Keratinocyte (primary cell): ENCODE measurements around the gene ARPC4. TPM values are rescaled to one million over a fixed set of nuclear protein-coding genes. Genes with fewer than 3 reads are reported as not detected.
"Not testable (repeated sequence)": the region's sequence is repeated elsewhere in the genome, so short reads cannot be mapped to it uniquely, and the experiment has no call there.

ENCODE experiments used
- DNase-seq: peaks from one replicate; pipeline ENCODE4 v3.0.0-alpha.2; 2011; ENCODE audit warnings: low read depth, missing footprints, low spot score
- FAIRE-seq: peaks from 2 replicates; lab custom pipeline; 2011; peaks lifted over from hg19 to GRCh38; lab: Jason Lieb, UNC
- H2AFZ ChIP-seq: 2 replicates; pipeline ENCODE4 v1.6.0; 2012; ENCODE audit warnings: low read length, control low read depth, inconsistent platforms; ENCODE audit not compliant: control insufficient read depth
- H3K27ac ChIP-seq: 2 replicates; pipeline ENCODE4 v1.5.1; 2011; ENCODE audit warnings: low read length; ENCODE audit not compliant: control insufficient read depth, insufficient read depth
- H3K27me3 ChIP-seq: 3 replicates; pipeline ENCODE4 v1.6.0; 2011; ENCODE audit warnings: low read length; ENCODE audit not compliant: control insufficient read depth, insufficient read depth; ENCODE audit errors: extremely low read depth
- H3K36me3 ChIP-seq, 2 experiments: 2 replicates in 1 of 2; 3 replicates in 1 of 2; pipeline ENCODE4 v1.5.1; 2011; ENCODE audit warnings: low read length in 2 of 2, mild to moderate bottlenecking in 1 of 2; ENCODE audit not compliant: control insufficient read depth in 2 of 2, insufficient read depth in 2 of 2; ENCODE audit errors: extremely low read depth in 1 of 2
- H3K4me1 ChIP-seq: 3 replicates; pipeline ENCODE4 v1.5.1; 2011; ENCODE audit warnings: low read length; ENCODE audit not compliant: control insufficient read depth, insufficient read depth; ENCODE audit errors: extremely low read depth
- H3K4me2 ChIP-seq: 3 replicates; pipeline ENCODE4 v1.6.0; 2011; ENCODE audit warnings: low read depth, low read length; ENCODE audit not compliant: control insufficient read depth, insufficient read depth; ENCODE audit errors: extremely low read depth
- H3K4me3 ChIP-seq, 3 experiments: fragments of 200-600 bp in 1 of 3; sonication (generic) in 1 of 3; 2 replicates in 2 of 3; 3 replicates in 1 of 3; pipeline ENCODE4 v1.5.1; 2011 to 2016; ENCODE audit warnings: low read length in 3 of 3, mild to moderate bottlenecking in 3 of 3, control low read depth in 2 of 3, inconsistent platforms in 1 of 3, low read depth in 1 of 3, mixed read lengths in 1 of 3, mixed run types in 1 of 3, moderate library complexity in 1 of 3; ENCODE audit not compliant: control insufficient read depth in 2 of 3, insufficient read depth in 2 of 3; ENCODE audit errors: extremely low read depth in 1 of 3
- H3K79me2 ChIP-seq: 2 replicates; pipeline ENCODE4 v1.6.0; 2012; ENCODE audit warnings: low read length; ENCODE audit not compliant: control insufficient read depth, insufficient read depth
- H3K9ac ChIP-seq: 3 replicates; pipeline ENCODE4 v1.6.0; 2011; ENCODE audit warnings: low read length; ENCODE audit not compliant: control insufficient read depth, insufficient read depth; ENCODE audit errors: extremely low read depth
- H3K9me1 ChIP-seq: 3 replicates; pipeline ENCODE4 v1.6.0; 2011; ENCODE audit warnings: low read length; ENCODE audit not compliant: control insufficient read depth, insufficient read depth; ENCODE audit errors: extremely low read depth
- H3K9me3 ChIP-seq: 2 replicates; pipeline ENCODE4 v1.5.1; 2012; ENCODE audit warnings: low read depth, low read length; ENCODE audit not compliant: control insufficient read depth
- H4K20me1 ChIP-seq: 3 replicates; pipeline ENCODE4 v1.6.0; 2011; ENCODE audit warnings: low read length; ENCODE audit not compliant: control insufficient read depth, insufficient read depth; ENCODE audit errors: extremely low read depth
- EZH2 ChIP-seq: IDR thresholded peaks from one replicate; pipeline ENCODE4 v1.6.1; 2012; ENCODE audit warnings: inconsistent platforms, mild to moderate bottlenecking, low read length, moderate library complexity
- dilution Hi-C: fragments of 300-500 bp; cut with MboI; formaldehyde crosslinking; loops from one replicate; pipeline ENCODE4 v1.7.0; 2020; ENCODE audit warnings: low sequenced_read_pairs; ENCODE audit not compliant: extremely low pct_ligation_motif_present
- polyA plus RNA-seq, 5 experiments: library from polyadenylated mRNA; depleted of rRNA in 3 of 5; stranded (reverse) in 3 of 5; stranded (forward) in 1 of 5; unstranded in 1 of 5; fragments of >200 nt; gene quantifications; 1 replicate in 1 of 5; 2 replicates in 3 of 5; 3 replicates in 1 of 5; pipeline versions ENCODE4 v1.2.1 to v1.2.3, GENCODE V29; 2011 to 2012; ENCODE audit warnings: missing spikeins in 2 of 5, low read depth in 1 of 5, low replicate concordance in 1 of 5
- TF ChIP-seq, protein P1 (sequence below), 3 experiments: IDR thresholded peaks in 1 of 3; conservative IDR thresholded peaks in 1 of 3; optimal IDR thresholded peaks in 1 of 3; 2 replicates in 2 of 3; 3 replicates in 1 of 3; pipeline versions ENCODE3 to v1.5.1; 2011; ENCODE audit warnings: low read length in 3 of 3, mild to moderate bottlenecking in 3 of 3, moderate library complexity in 2 of 3, control low read depth in 1 of 3, inconsistent platforms in 1 of 3; ENCODE audit not compliant: insufficient read depth in 2 of 3; ENCODE audit errors: extremely low read depth in 1 of 3

The ARPC4 gene
- polyA plus RNA-seq, 1 donor (not counting 4 experiments of a cell fraction or from before 2014, with no cell fraction given): 173 TPM

DNA sequence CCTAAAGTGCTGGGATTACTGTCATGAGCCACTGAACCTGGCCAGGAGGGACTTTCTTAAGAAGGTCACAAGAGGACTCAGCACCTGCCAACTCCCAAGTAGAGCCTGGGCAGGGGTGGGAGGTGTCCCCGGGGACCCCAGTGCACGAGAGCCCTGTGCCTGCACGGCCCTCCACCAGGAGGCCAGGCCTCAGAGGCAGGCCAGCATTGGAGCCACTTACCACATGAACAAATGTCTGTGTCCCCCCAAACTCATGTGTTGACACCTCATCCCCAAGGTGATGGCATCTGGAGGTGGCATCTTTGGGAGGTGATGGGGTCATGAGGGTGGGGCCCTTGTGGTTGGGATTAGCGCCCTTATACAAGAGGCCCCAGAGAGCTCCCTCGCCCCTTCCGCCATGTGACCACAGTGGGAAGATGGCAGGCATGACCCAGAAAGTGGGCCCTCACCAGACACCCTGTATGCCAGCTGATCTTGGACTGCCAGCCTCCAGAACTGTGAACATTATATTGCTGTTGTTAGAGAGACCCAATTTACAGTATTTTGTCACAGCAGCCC is 54.1 kb downstream of the ARPC4 start:
- H3K9ac ChIP-seq: no peak overlapping the region
- H2AFZ ChIP-seq: no peak overlapping the region
- H3K36me3 ChIP-seq: peaks cover 0 to 2% of the 10 kb centered on the region in 2 experiments
- dilution Hi-C loops: no loop called here
- no peak overlapping the region for H3K4me2 ChIP-seq
- H3K9me3 ChIP-seq: no peaks in the 10 kb centered on the region
- DNase-seq: no peak
- no peak for FAIRE-seq
- H3K4me3 ChIP-seq: no peak overlapping the region
- H3K27me3 ChIP-seq: no peaks in the 10 kb centered on the region
- no peaks in the 10 kb centered on the region for H3K79me2 ChIP-seq
- no peak overlapping the region for H3K27ac ChIP-seq
- no peaks in the 10 kb centered on the region for H4K20me1 ChIP-seq
- H3K9me1 ChIP-seq: no peaks in the 10 kb centered on the region
- TF ChIP-seq, protein P1, sequence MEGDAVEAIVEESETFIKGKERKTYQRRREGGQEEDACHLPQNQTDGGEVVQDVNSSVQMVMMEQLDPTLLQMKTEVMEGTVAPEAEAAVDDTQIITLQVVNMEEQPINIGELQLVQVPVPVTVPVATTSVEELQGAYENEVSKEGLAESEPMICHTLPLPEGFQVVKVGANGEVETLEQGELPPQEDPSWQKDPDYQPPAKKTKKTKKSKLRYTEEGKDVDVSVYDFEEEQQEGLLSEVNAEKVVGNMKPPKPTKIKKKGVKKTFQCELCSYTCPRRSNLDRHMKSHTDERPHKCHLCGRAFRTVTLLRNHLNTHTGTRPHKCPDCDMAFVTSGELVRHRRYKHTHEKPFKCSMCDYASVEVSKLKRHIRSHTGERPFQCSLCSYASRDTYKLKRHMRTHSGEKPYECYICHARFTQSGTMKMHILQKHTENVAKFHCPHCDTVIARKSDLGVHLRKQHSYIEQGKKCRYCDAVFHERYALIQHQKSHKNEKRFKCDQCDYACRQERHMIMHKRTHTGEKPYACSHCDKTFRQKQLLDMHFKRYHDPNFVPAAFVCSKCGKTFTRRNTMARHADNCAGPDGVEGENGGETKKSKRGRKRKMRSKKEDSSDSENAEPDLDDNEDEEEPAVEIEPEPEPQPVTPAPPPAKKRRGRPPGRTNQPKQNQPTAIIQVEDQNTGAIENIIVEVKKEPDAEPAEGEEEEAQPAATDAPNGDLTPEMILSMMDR (optimal IDR thresholded peaks at IDR 0.05 in 1 of 3, IDR thresholded peaks at IDR 0.05 in 1 of 3, conservative IDR thresholded peaks at IDR 0.05 in 1 of 3; ENCODE audit: extremely low read depth in 1 of 3, insufficient read depth in 2 of 3, low read length in 3 of 3): no peak
- TF ChIP-seq EZH2: no peak
- H3K4me1 ChIP-seq: peaks cover 5% of the 10 kb centered on the region

- not testable (repeated sequence) for H2AFZ ChIP-seq, FAIRE-seq
These were observed 55.0 kb downstream of the ARPC4 start for GRCh38 chr3:9847870-9848269.

GRCh38 chr3:9848860-9849259 is 56.0 kb downstream of the ARPC4 start:
- DNase-seq, H3K9me3 ChIP-seq, H3K4me3 ChIP-seq, dilution Hi-C loops, H3K4me2 ChIP-seq, H3K9ac ChIP-seq, FAIRE-seq, H2AFZ ChIP-seq, H4K20me1 ChIP-seq, H3K79me2 ChIP-seq, H3K36me3 ChIP-seq, H3K27me3 ChIP-seq, H3K27ac ChIP-seq, H3K4me1 ChIP-seq, H3K9me1 ChIP-seq: not testable (repeated sequence)
- TF ChIP-seq, protein P1 (optimal IDR thresholded peaks at IDR 0.05 in 1 of 3, IDR thresholded peaks at IDR 0.05 in 1 of 3, conservative IDR thresholded peaks at IDR 0.05 in 1 of 3; ENCODE audit: extremely low read depth in 1 of 3, insufficient read depth in 2 of 3, low read length in 3 of 3): peak in 2 of 3 experiments; percentile 17 to 22

More at GRCh38 chr3:9847870-9848269, 55.0 kb downstream of the ARPC4 start:
- DNase-seq, H3K9me3 ChIP-seq, H3K9ac ChIP-seq, H4K20me1 ChIP-seq, H3K4me1 ChIP-seq, H3K27ac ChIP-seq, H3K4me2 ChIP-seq, H3K36me3 ChIP-seq, dilution Hi-C loops, H3K4me3 ChIP-seq, H3K27me3 ChIP-seq, H3K9me1 ChIP-seq, H3K79me2 ChIP-seq: not testable (repeated sequence)

GRCh38 chr3:9851383-9851782 is 58.5 kb downstream of the ARPC4 start:
- H4K20me1 ChIP-seq, H3K4me3 ChIP-seq, H3K27ac ChIP-seq, H3K4me2 ChIP-seq, H3K9me1 ChIP-seq, H2AFZ ChIP-seq, H3K79me2 ChIP-seq, H3K4me1 ChIP-seq, FAIRE-seq, DNase-seq, H3K27me3 ChIP-seq, H3K9ac ChIP-seq, H3K9me3 ChIP-seq, H3K36me3 ChIP-seq, dilution Hi-C loops: not testable (repeated sequence)
